GM18873 (cell line): ENCODE data around the gene CDIP1.

Experiments
- ATAC-seq: cut with Tn5 transposase; IDR thresholded peaks from one replicate; pipeline ENCODE4 v1.9.1; 2021; ENCODE audit warnings: mild to moderate bottlenecking, moderate library complexity, moderate number of reproducible peaks; ENCODE audit not compliant: unreplicated experiment, low FRiP score

The CDIP1 gene

DNA sequence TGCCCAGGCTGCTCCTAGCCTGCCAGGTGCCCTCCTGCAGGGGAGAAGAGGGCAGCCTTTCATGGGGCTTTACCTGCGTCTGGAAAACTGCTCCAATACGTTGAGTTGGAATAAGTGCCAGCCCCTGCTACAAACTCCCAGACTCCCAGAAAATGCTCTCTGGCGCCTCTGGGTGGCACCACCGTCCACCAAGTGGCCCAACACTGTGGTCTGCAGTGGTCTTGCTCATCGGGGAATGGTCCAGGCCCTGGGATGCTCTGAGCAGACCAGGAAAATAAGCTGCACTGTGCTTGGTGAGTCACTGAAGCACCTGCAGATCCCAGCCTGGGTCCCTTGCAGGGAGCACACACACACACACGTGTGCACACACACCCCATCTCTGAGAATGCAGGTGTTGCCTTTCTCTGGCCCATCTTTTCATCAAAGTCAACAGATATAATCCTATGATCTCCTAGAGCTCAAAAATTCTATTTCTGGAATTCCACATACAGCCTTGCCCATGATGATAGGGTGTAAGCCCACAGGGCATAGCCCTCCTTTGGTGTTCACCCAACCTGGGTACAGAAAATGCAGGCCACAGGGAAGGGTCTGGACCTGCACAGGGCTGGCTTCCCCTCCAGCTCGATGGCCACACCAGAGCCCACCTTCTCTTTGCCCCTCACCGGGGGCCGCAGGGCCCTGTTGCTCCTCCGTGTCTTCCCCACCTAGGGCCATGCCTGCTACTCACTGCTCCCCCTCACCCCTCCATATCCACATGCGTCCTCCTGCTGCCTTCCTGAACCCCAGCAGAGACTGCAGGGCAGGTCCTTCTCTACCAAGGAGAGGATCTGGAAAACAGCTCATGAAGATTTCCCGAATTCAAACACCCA is 20.5 kb downstream of the CDIP1 start:
- ATAC-seq, result no peak

DNA sequence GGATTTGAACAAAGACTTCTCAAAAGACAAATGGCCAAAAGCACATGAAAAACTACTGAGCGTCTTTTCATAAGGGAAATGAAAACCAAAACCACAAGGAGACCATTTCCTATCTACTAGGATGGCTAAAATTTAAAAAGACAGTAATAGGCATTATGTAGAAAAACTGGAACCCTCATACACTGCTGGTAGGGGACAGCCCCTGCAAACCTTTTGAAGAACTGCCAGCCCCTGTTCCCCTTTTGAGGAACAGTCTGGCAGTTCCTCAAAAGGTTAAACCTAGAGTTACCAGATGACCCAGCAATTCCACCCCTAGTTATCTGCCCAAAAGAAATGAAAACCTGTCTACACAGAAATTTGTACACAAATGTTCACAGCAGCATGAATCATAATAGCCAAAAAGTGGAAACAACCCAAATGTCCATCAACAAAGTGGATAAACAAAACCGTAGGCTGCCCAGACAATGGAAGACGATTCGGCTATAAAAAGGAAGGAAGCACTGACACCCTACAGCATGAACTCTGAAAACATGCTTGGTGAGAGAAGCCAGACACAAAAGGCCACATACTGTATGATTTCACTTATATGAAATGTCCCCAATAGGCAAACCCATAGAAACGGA is 22.9 kb downstream of the CDIP1 start:
- no peak for ATAC-seq

DNA sequence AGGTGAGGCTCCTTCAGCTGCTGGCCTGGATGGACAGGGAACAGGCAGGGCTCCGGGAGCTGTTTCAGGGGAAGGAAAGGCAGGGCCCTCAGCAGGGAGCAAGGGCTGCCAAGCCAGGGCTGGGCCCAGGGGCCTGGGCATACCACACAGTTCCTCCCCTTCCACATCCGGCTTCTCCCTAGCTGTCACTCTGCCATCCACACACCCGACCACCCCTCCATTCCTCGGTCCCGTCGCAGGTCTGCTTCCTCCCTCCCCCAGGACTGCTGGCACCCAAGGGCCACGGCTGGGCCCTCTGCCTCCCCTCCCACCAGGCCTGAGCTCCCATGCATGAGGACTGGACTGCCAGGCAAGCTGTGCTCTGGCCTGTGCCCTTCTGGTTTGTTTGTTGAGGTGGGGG is 24.0 kb downstream of the CDIP1 start:
- ATAC-seq, result no peak

DNA sequence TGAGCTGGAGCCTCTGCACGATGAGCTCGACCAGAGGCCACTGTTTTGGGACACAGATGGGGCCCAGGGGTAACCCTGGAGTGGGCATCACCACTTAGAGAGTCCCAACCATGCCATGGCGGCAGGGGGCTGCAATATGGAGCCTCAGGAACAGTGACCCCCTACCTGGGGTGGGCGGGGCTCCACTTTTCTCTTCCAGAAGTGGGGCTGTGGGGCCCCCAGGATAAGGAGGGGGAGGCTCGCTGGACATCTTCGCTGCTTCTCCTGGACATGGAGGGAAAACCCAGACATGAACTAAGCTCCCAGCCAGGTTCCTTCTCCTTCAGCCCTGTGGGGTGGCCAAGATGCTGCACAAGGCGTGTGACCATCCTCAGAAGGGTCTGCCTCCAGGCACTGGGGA is 24.7 kb downstream of the CDIP1 start:
- no peak for ATAC-seq

DNA sequence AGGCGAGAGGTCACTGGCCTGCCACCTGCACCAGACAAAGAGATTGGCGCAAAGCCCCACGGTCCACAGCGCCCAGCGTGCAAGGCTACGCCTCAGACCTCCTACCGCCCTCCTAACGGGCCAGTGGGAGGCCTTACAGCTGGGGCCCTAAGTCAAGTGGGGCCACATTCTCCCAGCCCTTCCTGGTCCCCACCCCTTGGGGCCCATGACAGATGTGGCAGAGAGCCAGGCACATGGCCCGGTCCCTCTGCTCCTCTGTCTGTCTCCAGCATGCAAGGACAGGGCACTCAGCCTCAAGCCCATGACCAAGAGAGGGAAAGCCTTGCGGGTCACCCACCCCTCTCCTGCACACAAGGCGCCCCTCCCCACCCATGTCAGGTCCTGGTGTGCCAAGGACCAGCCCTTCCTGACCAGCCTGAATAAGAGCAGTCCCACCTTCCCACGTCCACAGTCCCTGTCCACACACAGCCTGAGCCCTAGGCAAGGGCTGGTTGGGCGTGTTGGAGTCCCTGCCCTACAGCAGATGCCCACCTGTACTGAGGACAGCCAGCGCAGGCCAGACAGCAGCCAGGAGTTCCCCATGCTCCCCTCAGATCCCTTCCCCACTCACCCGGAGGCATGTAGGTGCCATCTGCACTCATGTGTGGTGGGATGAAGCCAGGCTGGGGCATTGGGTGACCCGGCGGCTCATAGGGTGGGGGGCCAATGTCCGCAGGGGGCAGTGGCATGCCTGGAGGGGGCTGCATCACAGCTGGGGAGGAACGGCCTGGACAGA is 25.3 kb downstream of the CDIP1 start:
- ATAC-seq, result no peak

DNA sequence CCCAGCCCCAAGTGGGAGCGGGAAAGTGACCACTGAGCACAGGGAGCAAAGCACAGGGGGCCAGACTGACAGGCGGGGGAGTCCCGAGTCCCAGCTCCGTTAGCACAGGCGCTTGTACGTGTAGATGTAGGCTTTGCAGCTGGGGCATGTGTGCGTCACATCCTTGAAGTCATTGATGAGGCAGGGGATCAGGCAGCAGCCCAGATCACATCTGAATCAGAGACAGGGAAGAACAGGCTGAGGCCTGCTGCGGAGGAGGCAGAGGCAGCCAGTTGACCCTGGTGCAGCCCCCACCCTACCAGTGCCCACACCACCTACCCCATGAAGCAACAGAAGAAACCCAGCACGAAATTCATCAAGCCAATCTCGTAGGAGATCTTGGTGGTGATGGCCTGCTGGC is 26.1 kb downstream of the CDIP1 start:
- no peak for ATAC-seq

DNA sequence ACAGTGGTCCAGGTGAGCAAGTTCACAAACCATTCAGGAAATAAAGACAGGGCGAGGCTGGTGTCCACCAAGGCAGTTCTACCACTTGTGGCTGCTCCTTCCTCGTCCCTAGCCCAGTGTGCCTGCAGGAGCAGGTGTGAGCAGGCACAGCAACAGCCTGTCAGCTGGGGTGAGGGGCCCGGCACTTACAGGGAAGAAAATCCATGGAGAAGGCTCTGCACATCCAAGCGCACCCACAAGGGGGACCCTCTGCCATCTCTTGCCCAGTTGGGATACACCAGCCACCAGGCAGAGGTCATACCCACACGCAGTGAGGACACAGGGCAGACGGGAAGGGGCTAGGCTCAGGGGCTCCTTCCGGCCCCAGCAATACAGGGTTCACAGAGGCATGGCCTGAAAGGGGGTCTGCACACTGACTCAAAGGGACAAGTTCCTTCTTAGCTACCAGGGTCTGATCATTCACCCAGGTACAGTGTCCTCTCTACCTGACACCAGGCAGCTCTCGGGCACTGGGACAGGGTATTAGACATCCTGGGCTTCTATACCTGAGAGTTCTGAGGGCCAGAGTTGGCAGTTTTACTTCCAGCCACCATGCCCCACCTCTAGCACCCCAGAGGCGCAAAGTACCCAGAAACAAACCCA is 27.0 kb downstream of the CDIP1 start:
- no peak for ATAC-seq

DNA sequence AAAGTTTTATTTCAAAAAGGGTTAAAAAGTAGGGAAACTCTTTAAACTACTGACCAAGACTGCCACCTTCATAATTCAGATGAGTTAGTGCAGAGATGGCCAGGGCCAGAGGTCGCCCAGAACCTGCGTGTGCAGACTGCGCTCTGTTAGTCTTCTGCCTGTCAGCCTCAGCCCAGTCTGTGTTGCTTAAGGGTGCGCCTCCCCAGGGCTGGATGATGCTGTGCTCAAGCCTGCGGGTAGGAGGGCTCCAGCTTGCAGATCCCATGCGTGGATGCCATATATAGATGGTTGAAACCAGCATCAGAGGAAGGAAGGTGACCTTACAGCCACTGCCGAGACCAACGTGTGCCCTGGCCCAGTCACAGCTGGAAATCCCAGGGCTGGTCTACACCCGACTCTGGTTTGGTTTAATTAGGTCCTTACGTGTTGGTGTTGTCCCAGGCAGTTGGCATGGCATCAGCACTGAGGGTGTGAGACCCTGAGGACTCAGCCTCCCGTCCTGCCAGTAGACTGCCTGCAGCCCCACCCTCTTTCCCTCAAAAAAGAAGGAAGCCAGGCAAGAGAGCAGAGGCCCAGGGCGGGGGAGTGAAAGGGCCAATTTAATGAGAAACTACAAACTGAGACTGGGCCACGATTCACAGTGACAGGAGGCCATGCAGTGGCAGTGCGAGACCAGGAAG is 27.7 kb downstream of the CDIP1 start:
- ATAC-seq, result no peak

DNA sequence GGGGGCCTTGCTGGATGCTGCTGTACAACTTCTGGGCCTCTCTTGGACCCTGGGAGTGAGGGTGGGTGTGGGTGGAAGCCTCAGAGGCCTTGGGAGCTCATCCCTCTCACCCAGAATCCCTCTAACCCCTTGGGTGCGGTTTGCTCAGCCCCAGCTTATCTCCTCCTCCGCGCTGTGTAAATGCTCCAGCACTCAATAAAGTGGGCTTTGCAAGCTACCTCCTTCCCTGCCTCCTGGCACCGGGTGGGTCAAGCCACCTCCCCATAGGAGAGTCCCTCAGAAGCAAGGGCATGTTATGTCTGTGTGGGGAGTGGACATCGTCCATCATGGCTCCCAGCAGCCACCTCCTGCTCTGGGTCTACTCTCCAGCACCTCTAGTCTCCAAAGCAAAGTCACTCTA is 28.4 kb downstream of the CDIP1 start:
- ATAC-seq, result no peak

DNA sequence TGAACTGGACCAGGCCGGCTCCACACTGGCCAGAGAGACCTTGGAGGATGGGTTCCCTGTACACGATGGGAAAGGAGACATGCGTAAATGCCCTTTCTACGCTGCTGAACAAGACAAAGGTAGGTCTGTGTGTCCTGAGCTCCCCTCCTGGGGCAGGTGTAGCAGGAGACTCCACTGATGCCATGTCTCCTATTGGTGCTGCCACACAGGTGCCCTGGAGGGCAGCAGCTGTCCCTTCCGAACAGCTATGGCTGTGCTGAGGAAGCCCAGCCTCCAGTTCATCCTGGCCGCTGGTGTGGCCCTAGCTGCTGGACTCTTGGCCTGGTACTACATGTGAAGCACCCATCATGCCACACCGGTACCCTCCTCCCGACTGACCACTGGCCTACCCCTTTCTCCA is 29.2 kb downstream of the CDIP1 start:
- ATAC-seq, result no peak

DNA sequence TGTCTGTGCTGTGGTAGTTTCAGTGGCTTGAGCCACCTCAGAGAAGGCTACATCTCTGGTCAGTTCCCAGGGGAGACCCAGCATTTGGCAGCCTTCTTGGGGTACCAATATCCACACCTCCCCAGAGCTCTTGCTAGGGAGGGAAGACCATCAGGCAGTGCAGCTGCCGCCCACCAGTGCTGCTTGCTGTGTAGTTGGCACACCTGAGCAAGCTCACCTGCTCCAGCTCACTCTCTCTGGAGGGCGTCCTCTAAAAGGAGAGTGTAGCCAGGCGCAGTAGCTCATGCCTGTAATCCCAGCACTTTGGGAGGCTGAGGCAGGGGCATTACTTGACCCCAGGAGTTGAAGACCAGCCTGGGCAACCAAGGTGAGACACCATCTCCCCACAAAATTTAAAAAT is 29.8 kb downstream of the CDIP1 start:
- ATAC-seq, result no peak

DNA sequence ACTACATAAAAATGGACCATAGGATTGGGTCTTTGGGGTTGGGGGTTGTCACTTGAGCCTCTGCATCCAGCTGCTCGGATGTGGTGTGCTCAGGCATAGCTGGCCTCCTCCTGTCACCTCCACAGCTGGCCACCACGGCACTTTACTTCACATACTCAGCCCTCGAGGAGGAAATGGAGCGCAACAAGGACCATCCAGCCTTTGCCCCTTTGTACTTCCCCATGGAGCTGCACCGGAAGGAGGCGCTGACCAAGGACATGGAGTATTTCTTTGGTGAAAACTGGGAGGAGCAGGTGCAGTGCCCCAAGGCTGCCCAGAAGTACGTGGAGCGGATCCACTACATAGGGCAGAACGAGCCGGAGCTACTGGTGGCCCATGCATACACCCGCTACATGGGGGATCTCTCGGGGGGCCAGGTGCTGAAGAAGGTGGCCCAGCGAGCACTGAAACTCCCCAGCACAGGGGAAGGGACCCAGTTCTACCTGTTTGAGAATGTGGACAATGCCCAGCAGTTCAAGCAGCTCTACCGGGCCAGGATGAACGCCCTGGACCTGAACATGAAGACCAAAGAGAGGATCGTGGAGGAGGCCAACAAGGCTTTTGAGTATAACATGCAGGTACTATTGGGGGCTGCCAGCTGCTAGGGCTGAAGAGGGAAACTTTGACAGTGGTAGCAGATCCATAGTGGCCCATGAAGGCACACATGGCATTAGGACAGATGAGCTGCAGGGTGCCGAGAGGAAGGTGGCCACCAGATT is 30.8 kb downstream of the CDIP1 start:
- no peak for ATAC-seq

DNA sequence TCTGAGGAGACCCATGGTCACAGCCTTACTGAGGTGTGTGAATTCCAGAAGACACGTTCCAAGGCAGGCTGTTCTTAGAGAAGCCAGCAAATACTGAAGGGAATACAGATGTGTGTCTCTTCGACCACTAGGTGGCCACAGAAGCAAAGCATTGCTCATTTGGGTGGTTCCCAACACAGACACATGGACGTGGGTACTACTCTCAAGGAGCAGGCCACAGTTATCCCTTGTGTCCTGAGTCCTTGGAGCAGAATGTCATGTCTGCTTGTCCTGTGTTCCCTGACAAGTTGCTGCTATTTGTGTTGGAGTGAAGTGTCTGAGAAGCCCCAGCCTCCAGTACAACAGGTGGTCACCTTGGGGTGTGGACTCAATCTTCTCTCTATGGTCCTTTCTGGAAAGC is 32.1 kb downstream of the CDIP1 start:
- no peak for ATAC-seq

DNA sequence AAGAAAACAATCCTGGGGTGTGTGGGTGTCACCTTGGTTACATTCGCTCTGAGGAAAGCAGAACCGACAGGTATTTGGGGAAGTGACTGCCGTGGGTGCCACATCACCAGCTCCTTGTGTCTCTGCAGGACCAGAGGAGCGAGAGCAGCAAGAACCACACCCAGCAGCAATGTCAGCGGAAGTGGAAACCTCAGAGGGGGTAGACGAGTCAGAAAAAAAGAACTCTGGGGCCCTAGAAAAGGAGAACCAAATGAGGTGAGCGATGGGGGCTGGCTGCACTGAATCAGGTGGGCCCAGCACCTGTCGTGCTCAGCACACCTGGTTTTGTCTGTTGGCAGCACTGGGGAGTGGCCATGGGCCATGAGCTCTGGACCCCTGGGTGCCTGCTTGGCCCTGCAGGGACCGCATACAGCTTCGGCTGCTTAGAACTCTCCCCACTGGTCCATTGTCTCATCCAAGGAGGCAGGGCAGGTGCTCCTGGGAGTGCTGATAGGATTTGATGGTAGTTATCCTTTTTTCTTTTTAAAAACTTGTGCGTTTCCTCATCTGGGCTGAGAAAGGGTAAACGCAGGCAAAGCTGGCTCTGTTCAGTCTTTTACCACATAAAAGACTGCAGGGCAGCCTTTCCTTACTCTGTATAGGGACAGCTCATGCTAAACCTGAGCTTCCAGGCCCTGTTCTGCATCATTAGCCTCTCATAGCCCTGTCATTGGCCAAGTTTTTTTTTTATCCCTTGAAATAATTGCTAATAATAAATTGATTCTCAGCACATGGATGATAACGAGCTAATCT is 33.0 kb downstream of the CDIP1 start:
- ATAC-seq, result no peak

DNA sequence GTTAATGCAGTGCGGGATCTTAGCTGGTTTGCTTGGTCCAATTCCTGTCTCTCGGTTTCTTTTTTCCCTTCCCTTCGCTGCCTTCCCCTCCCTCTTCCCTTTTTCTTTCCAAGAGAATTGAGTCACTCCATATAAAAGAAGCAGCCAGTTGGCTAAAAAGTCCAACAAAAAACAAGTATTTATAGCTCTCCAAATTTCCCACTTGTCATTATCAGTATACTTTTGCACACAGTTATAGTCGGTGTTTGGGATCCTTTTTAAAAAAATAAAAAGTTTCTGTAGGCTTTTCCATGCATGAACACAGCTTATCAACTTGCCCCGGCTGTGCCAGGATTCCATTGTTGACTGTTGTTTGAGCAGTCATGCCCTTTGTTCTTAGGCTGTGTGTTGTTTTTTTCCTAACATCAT is 37.5 kb downstream of the CDIP1 start:
- no peak for ATAC-seq

DNA sequence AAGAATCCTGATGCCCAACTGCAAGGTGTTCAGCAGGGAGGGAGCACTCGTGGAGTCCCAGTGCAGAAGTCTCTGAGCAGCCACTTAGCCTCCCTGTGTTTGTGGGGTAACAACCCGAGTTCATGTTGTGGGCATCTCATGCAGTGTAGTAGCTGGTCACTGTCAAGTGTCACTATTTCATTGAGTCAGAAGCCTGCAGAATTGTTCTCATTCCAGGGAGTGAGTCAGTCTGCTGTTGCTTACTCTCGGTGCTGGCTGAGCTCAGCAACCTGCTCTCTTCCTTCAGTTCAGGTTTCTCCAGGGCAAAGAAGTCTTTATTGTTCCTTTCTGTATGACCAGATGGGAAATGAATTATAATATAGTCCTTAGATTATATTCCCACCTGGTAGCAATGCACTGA is 38.3 kb downstream of the CDIP1 start:
- no peak for ATAC-seq

DNA sequence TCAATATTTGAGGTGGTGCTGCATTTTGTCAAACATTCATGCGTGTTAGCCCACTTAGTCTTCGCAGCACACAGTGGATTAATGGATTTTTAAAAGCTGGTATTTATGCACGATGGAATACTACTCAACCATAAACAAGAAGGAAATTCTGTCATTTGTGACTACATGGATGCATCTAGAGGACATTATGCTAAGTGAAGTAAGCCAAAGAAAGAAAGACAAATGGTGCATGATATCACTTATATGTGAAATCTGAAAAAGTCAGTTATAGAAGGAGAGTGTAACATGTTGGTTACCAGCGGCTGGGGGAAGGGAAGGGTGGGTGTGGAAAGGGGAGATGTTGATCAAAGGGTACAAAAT is 39.4 kb downstream of the CDIP1 start:
- no peak for ATAC-seq

DNA sequence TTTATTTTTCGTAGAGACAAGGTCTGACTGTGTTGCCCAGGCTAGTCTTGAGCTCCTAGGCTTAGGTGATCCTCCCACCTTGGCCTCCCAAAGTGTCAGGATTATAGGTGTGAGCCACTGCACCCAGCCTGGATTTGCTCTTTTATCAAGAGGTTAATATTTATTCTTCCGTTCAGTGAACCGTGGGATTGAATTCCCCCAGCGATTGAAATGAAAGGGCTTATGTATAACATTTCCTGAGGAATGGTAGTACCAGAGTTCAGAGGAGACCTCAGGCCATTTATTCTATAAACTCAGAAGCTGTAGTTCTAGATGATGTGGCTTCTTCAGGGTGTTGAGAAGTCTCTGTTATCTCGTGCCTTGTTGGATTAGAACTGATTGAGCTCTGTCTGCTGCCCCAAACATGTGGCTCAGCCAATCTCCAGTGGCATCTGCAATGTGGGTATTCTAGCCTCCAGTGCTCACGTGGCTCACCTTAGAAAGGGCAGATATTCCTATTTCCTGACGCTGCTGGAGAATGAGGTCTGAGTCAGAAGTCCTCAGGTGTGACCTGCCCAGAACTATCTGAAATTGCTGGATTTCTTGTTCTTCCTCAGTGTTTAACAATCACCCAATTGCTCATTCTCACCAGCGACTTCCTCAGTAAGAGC is 39.9 kb downstream of the CDIP1 start:
- ATAC-seq, result no peak

DNA sequence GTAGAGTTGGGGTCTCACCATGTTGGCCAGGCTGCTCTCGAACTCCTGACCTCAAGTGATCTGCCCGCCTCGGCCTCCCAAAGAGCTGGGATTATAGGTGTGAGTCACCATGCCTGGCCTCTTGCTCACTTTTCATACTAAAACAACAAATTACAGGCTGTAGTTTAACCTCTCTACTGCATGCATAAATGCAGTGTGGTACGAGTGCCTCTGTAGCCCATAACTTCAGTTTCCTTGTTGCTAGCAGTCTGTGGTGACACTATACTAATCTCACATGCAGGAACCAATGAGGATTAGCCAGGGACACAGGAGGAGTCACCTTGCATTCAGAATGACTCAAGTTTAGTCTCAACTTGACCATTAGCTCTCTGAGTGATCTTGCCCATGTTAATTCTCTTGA is 42.3 kb downstream of the CDIP1 start:
- no peak for ATAC-seq
